GM18499 (cell line): ENCODE measurements around the gene COPS6.
"Not testable (repeated sequence)": the region's sequence is repeated elsewhere in the genome, so short reads cannot be mapped to it uniquely, and the experiment has no call there.

Experiments used
- ATAC-seq: cut with Tn5 transposase; IDR thresholded peaks from one replicate; pipeline ENCODE4 v1.9.1; 2021; ENCODE audit warnings: moderate number of reproducible peaks; ENCODE audit not compliant: insufficient read depth, unreplicated experiment

Gene COPS6

DNA sequence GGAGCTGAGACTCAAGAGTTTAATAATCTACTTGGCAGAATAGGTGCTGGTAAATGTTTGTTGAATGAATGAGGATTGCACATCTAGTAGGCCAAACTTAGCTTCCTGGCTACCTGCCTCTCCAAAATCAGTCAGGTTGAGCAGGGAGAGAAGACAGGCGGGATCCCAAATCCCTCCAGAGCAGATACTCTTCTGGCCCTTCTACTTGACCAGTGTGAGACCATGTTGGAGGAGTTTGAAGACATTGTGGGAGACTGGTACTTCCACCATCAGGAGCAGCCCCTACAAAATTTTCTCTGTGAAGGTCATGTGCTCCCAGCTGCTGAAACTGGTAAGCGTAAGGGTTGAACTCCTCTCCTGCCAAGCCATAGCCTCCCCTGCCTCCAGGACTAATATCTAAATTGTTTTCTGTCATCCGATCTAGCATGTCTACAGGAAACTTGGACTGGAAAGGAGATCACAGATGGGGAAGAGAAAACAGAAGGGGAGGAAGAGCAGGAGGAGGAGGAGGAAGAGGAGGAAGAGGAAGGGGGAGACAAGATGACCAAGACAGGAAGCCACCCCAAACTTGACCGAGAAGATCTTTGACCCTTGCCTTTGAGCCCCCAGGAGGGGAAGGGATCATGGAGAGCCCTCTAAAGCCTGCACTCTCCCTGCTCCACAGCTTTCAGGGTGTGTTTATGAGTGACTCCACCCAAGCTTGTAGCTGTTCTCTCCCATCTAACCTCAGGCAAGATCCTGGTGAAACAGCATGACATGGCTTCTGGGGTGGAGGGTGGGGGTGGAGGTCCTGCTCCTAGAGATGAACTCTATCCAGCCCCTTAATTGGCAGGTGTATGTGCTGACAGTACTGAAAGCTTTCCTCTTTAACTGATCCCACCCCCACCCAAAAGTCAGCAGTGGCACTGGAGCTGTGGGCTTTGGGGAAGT, 35.8 kb downstream of the COPS6 start:
- no peak for ATAC-seq

DNA sequence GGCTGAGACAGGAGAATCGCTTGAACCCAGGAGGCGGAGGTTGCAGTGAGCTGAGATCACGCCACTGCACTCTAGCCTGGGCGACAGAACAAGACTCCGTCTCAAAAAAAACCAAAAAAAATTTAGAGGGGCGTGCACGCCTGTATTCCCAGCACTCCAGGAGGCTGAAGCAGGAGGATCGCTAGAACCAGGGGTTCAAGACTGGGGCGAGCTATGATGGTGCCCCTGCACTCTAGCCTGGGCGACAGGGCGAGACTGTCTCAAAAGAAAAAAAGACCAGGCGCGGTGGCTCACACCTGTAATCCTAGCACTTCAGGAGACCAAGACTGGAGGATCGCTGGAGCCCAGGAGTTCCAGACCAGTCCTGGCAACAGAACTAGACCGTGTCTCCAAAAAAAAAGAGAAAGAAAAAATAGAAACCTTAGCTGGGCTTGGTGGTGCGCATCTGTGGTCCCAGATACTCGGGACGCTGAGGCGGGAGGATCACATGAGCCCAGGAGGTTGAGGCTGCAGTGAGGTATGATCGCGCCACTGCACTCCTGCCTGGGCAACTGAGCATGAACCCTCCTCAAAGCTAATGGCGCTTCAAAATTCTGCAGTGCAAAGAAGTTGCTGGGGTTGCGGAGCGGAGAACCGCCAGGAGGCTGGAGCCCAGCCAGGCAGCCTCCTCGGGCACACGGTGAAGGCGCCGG, 37.6 kb downstream of the COPS6 start:
- ATAC-seq = no peak

- ATAC-seq = no peak
These were observed 38.4 kb downstream of the COPS6 start, which contains the start of gene MBLAC1 for GRCh38 chr7:100126931-100127865. TSS of gene MBLAC1 (plus strand) at chr7:100126967. CDS start at chr7:100127396, 429 bp downstream.

- no peak for ATAC-seq
These were observed 39.3 kb downstream of the COPS6 start for GRCh38 chr7:100127866-100128636.

DNA sequence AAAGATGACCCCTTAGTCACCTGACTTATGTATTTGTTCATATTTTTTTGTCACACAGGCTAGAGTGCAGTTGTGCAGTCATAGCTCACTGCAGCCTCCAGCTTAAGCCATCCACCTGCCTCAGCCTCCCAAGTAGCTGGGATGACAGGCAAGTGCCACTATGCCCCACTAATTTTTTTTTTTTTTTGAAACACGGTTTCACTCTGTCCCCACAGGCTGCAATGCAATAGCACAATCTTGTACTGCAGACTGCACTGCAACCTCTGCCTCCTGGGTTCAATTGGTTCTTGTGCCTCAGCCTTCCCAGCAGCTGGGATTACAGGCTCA, 39.8 kb downstream of the COPS6 start:
- no peak for ATAC-seq

DNA sequence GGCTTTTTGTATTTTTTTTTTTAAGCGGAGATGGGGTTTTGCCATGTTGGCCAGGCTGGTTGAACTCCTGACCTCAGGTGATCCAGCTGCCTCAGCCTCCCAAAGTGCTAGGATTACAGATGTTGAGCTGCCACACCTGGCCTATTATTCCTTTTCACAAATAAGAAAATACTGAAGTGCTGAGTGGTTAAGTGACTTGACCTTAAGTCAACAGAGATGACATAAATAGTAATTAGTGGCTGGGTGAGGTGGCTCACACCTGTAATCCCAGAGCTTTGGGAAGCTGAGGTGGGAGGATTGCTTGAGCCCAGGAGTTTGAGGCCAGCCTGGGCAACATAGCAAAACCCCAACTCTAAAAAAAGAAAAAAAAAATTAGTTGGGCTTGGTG, 41.4 kb downstream of the COPS6 start:
- not testable (repeated sequence) for ATAC-seq

DNA sequence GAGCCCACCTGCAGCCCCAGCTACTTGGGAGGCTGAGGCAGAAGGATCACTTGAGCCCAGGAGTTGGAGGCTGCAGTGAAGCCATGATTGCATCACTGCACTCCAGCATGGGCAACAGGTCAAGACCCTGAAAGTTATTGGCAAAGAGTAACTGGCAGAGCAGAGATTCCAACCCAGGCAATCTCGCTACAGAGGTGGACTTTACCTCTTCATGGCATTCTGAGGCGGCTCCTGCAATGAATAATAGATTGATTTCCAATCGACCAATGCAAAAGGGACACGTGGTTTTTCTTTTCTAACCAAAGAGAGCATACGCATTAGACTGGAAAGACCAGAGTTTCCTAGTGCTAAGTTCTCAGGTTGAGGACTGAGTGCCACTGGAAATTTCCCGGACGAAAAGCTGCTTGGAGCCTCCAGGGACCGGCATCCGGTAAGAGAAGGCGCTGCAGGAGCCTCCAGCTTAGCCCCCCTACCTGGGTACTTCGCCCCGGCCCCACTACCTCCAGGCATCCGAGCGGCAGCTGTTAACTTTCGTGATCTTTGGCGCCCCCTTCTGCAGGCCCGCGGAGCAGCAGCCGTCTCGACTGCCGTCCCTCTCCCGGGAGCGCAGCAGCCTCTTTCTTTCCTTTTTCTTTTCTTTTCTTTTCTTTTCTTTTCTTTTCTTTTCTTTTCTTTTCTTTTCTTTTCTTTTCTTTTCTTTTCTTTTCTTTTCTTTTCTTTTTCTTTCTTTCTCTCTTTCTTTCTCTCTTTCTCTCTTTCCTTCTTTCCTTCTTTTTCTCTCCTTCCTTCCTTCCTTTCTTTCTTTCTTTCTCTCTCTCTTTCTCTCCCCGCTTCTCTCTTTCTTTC, 42.1 kb downstream of the COPS6 start:
- no peak for ATAC-seq

DNA sequence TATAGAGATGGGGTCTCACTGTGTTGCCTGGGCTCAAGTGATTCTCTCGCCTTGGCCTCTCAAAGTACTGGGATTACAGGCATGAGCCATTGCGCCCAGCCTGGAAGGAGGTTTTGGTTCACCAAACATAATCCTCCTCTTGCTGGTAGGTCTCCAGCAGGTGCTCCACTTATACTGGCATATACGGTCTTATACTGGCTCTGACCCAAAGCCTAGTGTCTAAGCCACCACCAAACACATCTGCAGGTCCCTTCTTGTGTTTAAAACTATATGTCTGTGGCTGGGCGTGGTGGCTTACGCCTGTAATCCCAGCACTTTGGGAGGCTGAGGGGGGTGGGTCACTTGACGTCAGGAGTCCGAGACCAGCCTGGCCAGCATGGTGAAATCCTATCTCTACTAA, 43.4 kb downstream of the COPS6 start:
- no peak for ATAC-seq

GRCh38 chr7:100132697-100133151, 44.0 kb downstream of the COPS6 start:
- no peak for ATAC-seq

- no peak for ATAC-seq
These were observed 49.3 kb downstream of the COPS6 start for GRCh38 chr7:100137851-100138760.

DNA sequence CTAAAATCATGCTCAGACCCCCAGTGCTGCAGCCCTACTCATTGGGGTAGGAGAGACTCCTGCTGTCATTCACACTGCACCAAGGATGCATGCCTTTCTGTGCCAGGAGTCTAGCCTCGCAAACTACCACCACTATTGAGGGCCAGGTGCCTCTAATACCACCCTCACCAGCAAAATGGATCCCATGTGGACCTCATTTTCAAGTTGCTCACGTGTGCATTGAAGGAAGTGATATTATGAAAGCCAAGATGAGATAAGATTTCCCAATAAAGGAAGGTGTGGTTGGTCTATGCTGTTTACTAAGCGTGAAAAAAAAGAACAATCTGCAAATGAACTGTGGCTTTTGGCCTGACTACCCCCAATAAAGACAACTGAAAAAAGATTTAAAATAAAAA, 52.8 kb downstream of the COPS6 start:
- ATAC-seq = no peak
